Muscle of back (tissue), 11 donors: ENCODE results near the gene PRKAR1B. TPM values are rescaled to one million over a fixed set of nuclear protein-coding genes. Genes with fewer than 3 reads are reported as not detected.
A peak's percentile ranks its signal among the peaks of the same experiment; 100 is the strongest.

Experiments
- DNase-seq, 3 donors: peaks; one replicate each; pipeline versions ENCODE4 v3.0.0 to v3.0.0-alpha.2; 2013
- polyA plus RNA-seq, 10 donors: library from polyadenylated mRNA; unstranded; fragments of 120-200 nt; gene quantifications; one replicate each; pipeline ENCODE4 v1.2.1, GENCODE V29; 2013; ENCODE audit not compliant: insufficient read length in 10 of 10

Gene PRKAR1B
- polyA plus RNA-seq, 10 donors = 18.4 to 39.6 (median 27.5) TPM

DNA sequence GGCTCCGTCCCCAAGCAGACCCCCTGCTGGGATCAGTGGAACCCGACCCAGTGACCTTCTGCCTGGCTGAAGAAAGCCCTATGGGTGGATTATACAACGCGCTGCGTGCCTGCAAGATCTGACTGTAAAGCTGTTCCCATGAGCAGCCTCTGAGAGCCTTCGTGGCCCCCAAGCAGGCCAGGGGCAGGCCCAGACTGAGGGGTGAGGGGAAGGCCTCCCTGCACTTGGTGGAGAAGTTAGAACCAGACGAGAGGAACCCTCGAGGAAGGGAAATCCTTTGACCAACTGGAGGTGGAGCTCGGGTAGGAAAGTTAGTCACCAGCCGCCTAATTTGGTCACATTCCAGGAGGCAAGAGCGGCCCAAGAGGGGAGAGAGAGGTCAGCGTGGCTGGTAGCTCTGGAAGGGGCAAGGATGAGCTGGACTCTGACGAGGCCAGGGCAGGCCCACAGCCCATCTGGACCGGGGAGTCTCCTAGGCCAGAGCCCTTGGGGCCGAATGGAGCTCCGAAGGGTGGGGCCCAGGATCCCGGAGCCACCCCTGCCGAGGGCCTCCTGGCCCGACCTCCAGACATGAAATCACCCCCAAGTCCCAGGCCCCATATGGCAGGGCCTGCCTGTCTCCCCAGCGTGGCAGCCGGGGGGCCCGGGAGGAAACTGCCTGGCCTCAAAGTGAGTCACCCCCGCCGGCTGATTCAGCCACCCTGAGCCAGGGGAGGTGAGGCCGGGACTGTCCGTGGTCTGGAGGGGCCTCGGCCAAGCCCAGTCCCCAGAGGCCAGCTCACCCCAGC, 184.2 kb downstream of the PRKAR1B start:
- peak in 1 of 3 donors; percentile 48 for DNase-seq

DNA sequence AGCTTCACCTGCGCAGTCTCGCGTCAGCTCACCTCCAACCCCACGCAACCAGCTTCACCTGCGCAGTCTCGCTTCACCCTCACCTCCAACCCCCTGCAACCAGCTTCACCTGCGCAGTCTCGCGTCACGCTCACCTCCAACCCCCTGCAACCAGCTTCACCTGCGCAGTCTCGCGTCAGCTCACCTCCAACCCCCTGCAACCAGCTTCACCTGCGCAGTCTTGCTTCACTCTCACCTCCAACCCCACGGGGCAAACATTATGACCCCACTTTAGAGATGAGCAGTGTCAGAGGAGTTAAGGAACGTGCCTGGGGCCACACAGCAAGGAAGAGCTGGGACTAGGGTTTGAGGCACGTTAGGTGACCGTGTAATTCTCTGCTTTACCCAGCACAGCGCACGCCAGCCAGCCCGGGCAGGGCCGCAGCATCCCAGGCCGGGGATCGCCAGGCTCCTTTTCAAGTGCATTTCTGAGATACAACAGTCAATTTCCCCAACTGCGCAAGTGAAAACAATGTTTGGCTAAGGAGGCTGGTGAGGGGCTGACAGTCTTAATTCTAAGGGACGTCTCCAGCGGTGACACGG, 184.9 kb downstream of the PRKAR1B start:
- DNase-seq = no peak

DNA sequence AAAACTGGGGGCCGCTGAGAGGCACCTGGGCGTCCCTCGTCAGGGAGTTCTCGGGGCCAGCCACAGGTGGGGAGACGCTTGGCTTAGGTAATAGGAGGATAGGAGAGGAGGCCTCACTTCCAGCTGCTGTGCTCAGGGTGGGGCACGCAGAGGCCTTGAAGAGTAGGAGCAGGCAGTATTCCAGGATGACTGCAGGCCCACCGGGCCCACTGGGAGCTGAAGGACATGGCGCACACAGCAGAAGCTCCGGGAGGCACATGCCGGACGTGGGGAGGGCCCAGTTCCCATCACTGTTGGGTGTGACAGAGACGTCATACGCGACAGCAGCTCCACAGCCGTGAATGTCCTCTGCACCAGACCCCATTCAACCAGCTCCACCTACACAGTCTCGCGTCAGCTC, 185.4 kb downstream of the PRKAR1B start:
- no peak for DNase-seq

DNA sequence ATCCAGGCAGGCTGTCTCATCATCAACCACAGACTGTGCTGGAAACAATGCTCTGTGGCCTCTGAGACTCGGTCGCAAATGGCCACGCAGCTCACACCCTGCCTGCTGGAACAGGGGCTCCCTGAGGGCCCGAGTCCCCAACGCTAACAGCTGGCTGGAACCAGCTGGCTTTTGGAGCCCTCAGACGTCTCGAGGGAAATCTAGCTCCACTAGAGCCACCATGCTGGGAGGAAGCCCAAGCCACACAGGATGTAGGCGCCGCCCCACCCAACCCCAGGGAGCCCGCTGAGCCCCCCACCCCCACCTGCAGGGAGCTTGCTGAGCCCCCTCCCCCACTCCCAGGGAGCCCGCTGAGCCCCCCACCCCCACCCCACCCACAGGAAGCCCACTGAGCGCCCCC, 186.1 kb downstream of the PRKAR1B start:
- DNase-seq = no peak

DNA sequence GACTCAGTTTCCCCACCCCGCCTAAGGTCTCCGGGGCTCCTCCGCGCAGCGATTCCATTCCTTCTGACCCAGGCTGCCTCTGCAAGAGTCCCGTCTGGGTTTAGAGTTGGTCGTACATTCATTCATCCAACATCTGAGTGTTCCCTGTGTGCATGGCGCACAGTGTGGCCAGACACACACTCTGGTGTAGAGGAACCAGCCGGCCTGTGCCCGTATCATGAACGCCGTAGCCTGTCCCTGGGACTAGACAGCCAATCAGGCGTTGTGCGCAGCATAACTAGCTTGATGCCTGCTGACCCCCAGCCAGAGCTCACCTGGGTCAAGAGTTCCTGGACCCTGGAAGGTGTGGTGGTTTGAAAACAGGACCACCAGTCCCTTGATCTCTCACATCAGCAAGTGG, 186.5 kb downstream of the PRKAR1B start:
- no peak for DNase-seq

DNA sequence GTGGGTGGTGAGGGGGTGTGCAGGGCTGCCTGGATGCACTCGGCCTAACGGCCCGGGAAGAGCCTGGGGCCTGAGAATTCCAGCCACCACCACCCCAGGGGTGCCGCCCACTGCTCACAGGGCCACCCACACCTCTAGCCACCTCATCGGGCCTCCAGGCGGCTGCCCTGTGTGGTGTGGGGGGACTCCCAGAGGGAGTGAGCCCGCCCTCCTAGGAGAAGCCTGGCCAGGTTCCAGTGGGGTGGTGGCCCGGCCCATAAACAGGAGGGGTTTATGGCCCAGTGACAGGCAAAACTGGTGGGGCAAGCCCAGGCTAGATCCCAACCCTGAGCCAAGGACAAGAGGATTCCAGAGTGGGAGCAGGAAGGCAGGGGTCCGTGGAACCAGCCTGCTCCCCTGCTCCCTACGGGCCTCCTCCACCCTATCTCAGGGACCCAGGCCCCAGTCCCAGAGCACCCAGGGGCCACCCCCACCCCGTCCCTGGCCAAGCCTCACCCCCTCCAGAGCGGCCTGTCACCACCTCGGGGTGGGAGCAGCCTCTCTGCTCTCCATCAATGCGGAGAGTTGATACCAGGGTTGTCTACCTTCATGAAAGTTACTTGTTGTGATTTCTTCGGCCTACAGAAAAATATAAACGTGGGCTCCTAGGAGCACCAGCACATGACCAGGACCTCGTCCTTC, 187.2 kb downstream of the PRKAR1B start:
- DNase-seq = no peak

DNA sequence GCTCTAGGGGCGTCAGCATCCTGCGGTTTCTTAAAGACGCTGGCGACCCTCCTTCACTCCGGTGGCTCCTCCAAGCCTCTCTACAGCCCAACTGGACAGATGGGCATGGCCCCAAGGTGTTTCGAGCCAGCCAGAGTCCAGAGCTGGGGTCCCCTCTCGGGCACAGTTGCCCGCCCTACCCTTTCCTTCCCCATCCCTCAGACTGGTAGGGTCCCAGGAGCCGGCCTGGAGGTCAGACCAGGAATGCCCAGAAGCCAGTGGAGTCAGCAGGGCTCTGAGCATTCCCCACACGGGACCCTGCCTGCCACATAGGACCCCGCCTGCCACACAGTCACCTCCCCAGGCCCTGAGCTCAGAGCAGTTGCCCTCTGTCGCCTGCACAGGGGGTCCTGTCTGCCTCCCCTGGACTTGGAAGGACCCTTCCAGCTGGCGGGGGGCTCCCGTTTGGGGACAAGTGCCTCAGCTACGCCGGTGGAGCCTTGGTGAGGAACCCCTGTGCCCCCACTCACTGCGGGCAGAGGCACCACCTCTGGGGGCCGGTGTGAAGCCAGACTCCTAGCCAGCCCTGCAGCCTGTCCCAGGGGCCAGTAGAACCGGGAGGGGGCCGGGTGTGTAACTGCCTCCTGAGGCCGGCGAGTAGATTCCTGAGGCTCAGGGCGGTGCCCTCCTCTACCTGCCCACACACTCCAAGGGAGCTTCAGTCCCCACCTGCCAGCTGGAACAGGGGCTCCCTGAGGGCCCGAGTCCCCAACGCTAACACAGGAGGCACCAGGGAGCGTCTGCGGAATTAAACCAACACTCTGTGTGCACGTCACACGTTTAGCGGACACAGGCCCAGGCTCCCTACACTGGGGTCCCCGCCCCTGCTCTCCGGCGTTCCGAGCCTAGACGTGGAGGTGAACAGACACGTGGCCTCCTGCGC, 188.1 kb downstream of the PRKAR1B start:
- DNase-seq = no peak

DNA sequence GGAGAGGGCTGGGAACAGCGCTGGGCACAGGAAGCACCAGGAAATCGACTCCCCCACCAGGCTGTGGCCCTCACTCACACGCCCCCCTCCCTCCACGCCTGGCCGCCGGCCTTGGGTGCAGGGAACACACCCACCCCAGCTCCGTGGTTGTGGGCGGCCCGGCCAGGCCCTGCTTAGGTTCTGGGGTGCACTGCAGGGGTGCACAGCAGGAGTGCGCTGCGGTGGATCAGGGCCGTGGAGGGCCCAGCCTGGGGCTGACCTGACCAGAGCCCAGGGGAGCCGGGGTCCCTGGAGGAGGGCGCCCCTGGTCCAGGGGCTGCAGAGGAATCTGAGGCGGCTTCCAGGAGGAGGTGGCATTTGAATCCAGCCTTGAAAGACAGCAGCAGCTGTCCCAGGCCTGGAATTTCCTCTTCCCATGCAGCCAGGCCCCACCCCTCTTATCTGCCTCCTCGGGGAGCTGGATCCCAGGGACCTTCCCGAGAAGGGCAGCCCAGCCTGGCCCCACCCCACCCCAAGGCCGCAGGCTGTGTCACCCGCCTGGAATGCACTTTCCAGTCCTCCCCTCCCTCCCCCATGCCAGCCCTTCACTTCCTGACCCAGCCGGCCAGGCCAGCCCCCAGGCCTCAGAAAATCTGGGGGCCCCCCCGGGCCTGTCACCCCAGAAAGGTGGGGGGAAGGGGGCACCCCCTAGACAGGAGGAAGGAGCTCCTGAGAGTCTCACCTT, 189.0 kb downstream of the PRKAR1B start:
- DNase-seq = peak in 2 of 3 donors; percentile 40 to 85

DNA sequence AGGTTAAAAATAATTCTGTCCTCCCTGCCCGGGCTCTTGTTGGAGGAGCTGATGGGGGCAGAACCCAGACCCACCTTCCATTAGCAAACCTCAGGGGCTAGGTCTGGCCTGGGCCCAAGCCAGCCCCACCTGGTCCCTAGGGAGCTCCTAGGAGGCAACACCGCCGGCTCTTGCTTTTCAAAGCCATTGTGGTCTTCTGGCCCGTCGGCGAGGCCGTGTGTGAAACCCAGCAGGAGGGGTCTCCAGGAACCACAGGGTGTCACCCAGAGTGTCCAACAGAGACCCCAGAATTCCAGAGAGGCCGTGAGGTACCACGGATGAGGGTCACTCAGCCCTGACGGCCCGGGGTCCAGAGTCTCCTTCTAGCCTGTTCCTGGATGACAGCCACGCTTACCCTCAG, 190.8 kb downstream of the PRKAR1B start:
- no peak for DNase-seq

DNA sequence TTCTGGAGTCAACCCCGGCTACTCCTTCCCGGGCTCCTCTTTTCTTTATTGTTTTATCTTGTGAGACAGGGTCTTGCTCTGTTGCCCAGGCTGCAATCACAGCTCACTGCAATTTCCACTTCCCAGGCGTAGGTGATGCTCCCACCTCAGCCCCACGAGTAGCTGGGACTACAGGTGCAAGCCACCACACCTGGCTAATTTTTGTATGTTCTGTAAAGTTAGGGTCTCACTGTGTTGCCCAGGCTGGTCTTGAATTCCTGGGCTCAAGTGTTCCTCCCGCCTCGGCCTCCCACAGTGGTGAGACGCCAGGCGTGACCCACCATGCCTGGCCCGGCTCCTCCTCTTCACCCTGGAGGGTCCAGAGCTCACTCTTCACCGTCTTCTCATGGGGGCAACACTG, 192.1 kb downstream of the PRKAR1B start:
- DNase-seq = no peak

DNA sequence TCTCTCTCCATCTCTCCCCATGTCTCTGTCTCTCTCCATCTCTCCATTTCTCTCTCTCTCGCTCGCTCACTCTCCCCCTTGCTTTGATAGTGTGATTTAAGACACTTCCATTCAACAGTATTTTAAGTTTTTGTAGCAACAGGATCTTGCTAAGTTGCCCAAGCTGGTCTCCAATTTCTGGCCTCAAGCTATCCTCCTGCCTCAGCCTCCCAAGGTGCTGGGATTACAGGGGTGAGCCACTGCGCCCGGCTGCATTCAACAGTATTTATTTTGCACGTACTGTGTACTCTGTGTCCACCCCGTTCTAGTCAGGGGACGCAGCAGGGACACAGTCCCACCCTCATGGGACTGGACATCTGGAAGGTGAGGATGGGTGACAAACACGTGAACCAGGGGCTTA, 193.0 kb downstream of the PRKAR1B start:
- no peak for DNase-seq

DNA sequence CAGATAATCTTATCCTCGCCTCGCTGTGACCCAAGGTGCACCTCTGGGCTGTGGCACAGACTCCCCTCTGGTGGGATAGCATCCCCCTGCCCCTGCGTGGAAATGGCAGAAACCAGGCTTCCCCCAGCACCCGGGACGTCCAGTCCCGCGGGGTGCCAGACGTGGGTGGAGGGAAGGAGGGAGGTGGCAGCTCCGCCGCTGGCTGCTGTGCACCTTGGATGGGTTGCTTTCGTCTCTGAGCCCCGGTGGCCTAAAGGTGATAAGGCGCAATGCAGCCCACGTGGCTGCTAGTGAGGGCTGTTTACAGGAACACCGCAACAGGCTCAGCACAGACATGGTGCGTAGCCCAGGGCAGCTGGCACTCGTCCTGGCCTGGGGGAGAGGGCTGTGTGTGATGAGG, 193.8 kb downstream of the PRKAR1B start:
- no peak for DNase-seq

DNA sequence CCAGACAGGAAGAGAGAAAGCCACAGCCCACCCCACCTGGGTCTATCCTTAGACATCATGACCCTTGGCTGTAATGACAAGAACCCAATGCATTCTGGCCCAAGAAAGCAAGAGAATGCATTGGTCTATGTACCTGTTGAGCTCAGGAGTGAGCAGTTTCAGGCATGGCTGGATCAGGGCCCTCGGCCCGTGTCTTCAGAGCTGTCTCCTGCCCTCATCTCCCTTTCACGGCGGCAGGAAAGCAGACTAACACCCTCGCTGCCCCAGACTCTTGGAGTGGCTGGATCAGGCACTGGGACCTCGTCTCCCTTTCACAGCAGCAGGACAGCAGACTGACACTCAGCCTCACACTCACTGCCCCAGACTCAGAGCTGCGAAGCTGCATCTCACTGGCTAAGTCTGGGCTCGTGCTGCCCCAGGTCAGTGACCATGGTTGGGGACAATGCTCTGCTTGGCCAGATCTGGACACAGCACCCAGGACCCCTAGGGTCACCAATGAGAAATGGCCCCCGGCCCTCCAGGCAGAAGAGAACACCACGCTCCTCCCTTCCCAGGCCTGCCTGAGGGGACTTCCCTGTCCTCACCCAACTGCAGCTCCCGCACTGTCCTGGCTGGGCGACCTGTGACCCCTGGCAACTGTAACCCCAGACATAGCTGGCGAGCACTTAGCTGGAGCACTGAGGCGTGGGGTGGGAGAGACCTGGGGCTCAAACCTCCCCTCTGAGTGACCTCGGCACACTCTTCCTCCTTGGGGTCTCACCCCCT, 194.5 kb downstream of the PRKAR1B start:
- no peak for DNase-seq

DNA sequence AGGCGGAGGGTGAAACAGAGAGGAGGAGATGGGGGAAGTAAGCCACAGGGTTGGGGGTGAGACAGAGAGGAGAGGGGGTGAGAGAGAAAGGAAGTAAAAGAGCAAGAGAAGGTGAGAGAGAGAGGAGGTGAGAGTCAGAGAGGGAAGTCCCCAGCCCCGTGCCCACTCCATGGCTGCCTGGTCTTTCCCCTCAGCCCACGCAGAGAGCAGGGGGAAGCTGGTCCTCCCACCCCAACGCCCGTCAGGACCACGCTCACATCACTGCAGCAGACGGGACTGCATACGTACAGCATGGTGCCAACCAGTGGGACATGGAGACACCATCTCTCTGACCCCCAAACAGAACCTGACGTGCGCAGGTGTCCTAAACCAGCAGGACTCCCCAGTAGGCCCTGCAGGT, 195.3 kb downstream of the PRKAR1B start:
- DNase-seq = no peak

DNA sequence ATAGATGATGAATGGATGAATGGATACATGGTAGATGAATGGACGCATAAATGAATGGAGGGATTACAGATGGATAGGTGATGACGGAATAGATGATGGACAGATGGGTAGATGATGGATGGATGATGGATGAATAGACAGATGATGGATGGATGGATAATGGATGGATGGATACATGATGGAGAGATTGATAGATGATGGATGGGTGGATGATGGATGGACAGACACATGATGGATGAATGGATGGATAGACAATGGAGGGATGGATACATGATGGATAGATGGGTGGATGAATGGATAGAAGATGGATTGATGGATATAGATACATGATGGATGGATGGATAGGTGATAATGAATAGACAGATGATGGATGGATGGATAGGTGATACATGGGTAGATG, 198.6 kb downstream of the PRKAR1B start:
- DNase-seq = no peak

DNA sequence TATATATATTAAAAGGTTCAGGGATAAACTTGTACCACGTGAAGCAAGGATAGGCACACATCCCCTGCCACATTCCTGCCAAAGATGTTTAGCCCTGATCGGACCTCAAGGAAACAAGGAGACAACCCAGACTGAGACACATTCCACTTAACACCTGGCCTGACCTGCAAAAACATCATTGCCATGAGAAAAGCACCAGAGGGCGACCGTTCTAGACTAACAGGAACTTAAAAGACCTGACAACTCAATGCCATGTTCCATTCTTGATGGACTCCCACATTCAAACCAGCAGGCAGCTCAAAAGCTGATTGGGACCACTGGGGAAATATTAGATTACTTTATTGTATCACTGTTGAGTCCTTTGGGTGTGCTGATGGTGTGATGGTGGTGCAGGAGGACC, 199.4 kb downstream of the PRKAR1B start:
- no peak for DNase-seq

DNA sequence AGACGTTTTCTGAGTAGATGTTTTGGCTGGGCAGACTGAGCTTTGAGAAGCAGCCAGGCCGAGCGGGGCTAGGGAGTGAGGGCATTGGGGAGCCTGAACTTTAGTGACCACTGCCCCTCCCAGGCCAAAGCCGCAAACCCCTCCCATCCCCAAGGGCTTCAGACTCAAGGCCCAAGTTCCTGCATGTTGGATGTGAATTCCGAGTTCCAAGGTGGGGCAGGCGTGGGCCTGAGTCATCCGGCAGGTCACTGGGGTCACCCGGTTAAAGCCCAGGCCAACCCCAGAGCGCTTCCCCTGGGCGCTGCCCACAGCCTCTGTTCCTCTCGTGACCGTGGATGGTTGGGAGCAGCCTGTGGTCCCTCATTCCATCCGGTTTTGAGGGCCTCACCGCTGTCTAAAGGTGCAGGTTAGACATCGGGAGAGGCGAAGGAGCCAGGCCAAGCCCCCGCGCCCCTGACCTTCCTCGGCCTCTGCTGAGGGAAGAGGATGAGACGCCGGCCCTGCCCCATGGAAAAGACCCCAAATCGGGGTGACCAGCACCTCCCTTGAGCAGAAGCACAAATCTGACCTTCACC, 200.5 kb downstream of the PRKAR1B start:
- DNase-seq = no peak

DNA sequence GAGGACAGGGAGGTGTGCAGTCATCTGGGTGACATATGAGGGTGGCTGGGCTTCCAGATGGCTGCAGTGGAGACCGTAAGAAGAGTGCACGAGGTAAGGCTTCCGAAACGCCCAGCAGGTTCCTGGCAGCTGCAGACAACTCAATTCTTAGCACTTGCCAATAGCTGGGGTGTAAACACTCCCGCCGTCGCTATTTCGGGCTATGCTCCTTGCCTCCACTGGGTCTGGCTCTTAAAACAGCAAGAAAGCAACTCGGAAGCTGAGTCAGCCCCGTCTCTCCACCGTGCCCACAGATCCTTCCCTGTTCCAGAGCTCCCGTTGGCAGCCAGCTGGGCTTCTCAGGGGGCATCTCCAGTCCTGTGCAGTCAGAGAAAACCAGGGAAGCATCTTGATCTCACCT, 201.3 kb downstream of the PRKAR1B start:
- DNase-seq = no peak

DNA sequence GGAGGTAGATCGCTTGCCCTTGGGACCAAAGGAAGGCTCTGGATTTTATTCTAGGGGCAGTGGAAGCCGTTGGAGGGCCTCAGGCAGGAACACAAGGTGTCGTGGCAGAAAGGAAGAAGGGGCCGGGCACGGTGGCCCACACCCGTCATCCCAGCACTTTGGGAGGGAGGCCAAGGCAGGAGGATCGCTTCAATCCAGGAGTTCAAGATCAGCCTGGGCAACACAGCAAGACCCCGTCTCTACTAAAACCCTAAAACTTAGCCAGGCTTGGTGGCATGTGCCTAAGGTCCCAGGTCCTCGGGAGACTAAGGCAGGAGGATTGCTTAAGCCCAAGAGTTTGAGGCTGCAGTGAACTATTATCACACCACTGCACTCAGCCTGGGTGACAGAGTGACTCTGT, 202.3 kb downstream of the PRKAR1B start:
- DNase-seq = no peak
